Measurements from ENCODE around the gene SIRPD.
"Not testable (repeated sequence)": the region's sequence is repeated elsewhere in the genome, so short reads cannot be mapped to it uniquely, and the experiment has no call there.

Gene SIRPD

DNA sequence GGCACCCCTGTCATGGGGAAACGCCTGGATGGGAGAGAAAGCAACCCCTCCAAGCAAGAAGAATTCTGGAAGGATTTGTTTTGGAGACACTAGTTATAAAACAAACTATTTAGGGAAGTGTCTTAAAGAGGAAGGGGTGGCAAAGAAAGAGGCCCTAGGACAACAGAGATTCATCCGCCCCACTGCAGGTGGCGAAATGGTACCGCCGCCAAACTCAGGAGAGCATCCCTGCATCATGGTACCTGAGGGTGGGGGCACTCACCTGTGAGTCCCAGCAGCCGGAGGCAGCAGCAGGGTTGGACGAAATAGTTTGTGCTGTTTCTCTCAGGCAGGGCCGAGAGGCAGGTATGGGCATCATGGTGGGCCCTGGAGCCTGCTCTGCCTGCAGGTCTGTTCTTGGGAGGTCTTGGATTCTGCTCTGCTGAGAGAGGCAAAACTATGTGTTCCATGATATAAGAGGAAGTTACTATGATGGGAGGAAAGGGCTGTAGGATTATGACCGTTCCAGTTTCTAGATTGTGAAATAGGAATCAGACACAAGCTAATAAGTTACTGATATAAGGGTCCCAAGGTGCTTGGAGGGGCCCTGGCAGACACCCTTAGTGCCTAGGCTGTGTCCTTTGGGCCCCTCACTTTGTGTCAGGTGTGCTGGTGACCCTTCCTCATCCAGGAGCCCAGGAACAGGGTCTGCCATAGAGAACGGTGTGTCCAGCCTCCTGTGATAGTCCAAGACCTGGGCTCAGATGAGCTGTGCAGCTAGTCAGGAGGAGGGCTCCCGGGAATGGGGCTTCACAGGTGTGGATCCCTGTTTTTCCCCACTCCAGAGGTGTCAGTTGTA, 20.4 kb downstream of the SIRPD start:
- DNase-seq = no peak

DNA sequence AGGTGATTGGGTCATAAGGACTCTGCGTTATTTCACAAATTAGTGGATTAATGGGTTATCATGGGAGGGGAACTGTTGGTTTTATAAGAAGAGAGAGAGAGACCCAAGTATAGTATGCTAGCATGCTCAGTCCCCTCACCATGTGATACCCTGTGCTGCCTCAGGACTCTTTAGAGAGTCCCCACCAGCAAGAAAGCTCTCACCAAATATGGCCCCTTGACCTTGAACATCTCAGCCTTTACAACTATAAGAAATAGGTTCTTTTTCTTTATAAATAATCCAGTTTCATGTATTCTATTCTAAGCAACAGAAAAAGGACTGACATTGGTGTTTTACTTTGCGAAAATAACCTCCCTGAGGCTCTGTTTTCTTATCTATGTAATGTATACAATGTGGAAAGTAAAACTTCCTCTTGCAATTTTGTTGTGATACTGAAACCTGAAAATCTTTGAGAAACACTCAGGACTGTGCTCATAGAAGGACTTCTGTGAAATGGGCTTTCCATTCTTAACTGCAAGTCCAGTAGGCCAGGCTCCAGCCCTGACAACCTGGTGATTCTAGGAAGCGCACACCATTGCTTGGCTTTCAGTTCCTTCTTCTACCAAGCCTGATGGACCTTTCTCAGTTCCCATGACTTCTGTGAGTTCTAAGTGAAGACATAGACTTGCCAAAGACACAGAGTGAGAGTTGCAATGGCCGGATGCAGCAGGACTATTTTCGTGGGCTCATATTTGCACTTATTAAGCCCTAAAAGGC, 21.9 kb downstream of the SIRPD start:
- DNase-seq = no peak

DNA sequence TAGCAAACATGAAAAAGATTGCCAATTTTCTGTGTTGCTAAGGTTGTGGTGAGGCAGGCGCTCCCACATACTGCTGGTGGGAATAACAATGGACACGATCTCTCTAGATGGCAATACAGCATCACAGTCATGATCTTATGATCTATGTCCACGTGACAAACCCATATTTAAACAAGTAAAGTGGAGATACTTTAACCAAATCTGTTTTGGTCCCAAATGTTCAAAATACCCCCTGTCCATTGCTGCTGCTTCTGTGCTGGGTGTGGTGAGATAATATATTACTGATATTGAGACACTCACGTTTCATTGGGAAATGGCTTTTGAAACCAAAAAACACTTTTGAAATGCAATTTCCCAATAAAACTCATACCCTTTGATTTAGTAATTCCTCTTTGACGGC, 23.0 kb downstream of the SIRPD start:
- DNase-seq = no peak

DNA sequence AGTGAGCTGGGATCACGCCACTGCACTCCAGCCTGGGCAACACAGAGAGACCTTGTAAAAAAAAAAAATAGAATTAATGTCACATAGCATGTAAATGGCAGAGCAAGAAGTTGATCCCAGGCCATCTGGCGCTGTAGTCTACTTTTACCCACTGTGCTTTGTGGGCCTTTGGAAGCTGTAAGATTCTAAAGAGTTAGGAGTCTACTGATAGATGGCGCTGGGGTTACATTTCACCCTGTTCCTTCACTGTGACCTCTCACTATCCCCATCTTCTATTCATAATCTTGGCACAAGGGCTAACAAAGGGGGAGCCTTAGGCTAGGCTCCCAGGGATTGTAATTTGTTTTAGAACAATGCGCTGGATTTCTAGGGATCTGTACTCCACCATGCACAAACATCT, 24.4 kb downstream of the SIRPD start:
- DNase-seq = no peak

DNA sequence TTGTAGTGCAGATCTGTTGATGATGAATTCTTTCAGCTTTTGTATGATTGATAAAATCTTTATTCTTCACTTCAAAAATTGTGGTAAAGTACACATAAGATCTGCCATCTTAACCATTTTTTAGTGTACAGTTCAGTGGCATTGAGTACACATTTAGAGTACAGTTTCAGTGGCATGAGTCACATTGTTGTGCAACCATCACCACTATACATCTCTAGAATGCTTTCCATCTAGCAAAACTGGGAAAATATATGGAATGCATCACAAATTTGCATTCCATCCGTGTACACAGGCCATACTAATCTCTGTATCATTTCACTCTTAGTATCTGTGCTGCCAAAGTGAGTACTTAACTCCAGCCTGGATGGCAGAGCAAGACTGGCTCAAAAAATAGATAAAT, 28.7 kb downstream of the SIRPD start:
- no peak for DNase-seq

DNA sequence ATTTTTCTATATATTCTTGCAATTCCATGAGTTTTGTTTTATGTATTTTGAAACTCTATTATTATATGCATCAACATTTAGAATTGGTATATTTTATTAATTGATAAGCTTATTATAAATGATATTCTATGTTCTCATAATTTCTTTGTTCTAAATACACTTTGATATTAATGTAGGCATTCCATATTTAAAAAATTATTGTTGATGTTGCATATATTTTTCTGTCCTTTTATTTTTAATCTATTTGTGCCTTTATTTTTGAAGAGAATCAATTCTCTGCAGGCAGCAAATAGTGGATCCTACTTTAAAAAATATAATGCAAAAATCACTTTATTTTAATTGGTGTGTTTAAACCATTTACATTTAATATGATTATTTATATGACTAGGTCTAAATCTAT, 29.6 kb downstream of the SIRPD start:
- DNase-seq = no peak

DNA sequence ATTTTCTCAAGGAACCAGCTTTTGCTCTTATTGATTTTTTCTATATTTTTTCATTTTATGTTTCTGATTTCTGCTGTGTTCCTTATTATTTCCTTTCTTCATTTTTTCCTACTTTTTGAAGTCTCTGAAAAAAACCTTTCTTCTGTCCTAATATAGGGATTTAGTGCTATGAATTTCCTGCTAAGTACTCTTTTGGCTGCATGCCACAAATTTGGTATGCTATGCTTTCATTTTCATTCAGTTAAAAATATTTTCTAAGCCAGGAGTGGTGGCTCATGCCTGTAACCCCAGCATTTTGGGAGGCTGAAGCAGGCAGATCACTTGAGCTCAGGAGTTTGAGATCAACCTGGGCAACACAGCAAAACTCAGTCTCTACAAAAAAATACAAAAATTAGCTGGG, 30.6 kb downstream of the SIRPD start:
- DNase-seq = no peak

DNA sequence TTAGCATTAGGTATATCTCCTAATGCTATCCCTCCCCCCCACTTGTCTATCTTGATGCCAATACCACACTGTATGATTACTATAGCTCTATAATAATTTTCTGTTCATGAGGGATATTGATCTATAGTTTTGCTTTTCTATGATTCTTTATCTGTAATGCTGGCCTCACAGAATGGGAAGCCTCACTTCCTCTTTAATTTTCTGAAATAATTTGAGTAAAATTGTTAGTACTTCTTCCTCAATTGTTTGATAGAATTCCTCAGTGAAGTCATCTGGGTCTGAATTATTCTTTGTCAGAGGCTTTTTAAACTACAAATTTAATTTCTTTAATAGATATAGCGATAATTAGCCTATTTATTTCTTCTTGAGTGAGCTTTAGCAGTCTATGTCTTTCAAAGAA, 31.2 kb downstream of the SIRPD start:
- no peak for DNase-seq

DNA sequence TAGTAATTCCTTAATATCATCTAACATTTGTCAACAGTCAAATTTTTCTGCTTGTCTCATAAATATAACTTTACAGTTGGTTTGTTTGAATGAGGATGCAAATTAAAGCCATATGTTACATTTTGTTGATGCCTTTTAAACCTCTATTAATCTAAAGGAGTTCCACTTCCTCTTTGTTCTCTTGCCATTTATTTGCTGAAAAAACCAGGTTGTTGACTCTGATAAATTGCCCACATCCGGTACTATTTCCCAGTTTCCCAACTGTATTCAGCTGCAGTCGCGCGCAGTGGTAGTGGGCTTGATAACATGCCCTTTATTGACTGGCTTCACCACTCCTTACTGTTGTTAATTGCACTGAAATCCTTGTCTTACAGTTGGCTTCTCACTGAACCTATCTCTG, 33.5 kb downstream of the SIRPD start:
- DNase-seq = no peak

DNA sequence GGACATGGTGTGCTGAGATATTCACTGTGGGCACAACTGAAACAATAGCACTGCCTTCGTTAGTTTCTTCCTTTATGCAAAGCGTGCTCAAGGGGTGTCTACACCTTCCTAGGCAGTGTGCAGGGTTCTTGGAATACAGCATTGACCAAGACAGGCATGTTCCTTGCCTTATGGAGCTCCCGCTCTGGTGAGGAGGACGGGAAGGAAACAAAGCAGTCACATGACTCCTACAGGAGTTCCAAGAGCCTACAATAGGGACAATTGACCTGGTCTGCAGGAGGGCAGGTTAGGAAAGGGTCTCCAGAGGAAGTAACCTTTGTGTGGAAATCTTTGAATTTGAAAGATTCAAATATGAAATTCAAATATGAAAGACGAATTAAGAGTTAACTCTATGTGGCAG, 40.5 kb downstream of the SIRPD start:
- no peak for DNase-seq

DNA sequence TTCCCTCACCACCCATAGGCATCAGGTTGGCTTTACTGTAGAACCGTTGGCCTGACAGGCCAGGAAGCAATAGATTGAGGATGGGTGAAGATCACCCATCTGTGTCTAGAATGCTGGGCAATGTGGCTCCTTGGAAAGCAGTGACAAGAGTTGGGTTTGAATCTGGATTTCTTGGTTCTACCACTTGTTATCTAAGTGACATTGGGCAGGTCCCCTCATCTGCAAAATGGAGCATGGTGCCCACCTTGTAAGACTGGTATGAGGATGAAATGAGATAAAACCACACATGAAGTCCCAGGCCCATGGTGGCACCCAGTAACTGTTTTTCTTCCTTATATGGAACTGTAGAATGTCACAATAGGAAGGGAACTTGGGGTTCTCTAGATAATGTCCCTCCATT, 43.7 kb downstream of the SIRPD start:
- DNase-seq = no peak

DNA sequence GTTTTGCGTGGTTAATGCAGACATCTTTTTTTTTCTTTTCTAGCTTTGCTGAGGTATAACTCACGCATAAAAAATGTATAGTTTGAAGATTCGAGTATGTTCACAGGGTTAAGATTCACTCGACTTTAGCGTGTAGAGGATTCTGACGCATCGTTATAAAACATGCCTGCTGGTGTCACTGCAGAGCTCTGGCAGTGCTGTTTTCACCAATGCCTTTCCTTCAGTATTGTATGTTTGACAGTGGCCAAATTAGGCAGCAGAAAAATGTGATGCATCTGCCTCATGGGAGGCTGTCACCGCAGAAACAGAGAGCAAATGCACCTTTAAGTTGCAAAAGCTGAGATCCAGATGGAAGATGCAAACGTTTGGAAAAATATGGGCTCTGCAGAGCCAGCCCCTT, 48.3 kb downstream of the SIRPD start:
- no peak for DNase-seq

DNA sequence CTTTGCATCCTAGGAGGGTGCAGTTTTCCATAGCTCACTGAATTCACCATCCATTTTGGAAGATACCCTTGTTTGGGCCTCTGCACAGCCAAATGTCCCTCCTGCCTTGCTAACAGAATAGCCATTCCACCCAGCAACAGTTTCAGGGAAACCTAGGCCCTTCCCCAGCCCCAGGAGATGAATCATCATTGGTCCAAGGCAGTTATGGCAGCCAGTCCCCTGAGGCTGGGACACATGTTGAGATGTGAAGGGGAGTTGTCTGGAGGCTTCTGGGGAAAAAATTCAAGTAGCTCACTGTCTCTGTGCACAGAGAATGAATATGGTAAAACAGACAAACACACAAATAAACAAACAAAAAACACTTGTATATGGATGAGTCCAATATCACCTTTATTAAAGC, 48.9 kb downstream of the SIRPD start:
- no peak for DNase-seq

DNA sequence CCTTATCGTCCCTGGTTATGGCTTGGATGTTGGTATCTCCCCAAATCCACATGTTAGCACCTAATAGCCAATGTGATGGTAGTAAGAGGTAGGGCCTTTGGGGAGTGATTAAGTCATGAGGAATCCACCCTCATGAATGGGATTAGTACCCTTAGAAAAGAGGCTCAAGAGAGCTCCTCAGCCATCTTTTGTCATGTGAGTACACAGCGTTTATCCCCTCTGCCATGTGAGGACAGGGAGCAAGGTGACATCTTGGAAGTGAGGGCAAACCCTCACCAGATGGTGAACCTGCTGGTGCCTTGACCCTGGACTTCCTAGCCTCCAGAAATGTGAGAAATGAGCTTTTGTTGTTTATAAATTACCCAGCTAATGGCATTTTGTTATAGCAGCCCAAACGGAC, 50.2 kb downstream of the SIRPD start:
- no peak for DNase-seq

DNA sequence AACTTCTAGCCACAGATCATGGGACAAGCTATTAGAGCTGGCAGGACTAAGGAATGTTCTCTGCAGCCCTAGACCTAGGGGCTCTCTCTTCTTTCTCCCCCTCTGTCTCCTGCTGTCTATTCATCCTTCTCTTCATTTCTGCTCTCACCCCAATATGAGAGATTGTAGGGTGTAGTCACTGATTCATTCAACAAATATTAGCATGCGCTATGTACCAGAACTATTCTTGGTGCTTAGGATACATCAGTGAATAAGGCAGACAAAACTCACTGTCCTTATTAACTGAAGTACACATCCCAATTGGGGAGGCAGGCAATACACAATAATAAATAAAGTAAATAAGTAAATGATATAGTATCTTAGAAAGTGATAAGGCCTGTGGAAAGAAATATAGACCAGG, 51.6 kb downstream of the SIRPD start:
- DNase-seq = no peak

DNA sequence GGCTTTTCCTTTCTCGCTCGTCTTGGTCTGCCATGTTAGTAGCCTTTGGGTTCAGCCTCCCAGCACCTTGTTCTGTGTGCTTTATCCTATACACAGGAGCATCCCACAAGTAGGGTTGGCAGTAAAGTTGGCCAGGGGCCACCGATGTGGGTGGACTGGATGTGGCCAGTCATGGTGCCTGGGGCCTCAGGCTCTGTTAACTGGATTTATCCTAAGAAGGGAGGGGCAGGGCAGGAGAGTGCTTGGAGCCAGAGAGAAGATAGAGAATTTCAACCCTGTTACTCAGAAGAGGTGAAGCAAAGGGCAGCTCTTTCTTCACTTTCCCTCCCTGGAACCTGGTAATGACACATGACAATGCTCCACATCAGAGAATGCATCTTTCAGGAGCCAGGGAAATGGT, 52.1 kb downstream of the SIRPD start:
- DNase-seq = no peak

DNA sequence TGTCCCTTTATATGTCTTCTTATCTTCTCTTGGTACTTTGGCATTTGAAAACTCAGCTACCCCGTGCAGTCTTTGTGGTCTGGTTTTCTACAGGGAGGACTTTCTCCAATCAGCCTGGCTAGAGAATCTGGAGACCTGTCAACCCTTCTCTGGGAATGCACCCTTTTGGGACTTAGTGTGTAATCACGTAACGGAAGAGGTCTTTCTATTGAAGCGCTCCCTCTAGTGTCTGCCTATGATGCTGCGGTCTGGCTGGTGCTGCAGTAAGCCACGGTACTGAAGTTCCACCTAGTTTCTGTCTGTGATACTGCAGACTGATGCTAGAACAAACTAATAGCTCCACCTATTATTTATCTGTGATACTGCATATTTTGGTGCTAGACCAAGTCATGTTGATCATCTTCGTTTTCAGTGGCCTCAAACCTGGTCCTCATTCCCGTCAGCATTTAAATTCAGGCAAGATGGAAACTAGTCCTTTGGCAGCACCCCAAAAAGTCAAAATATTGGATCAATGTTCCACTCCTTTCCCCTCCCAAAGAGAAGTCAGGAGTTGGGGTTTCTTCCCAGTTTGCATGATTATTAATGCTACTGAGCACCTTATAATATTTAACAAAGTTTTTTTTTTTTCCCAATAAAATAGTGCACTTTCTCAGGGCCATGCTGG, 53.8 kb downstream of the SIRPD start:
- peak; percentile 18 to 60 for DNase-seq

DNA sequence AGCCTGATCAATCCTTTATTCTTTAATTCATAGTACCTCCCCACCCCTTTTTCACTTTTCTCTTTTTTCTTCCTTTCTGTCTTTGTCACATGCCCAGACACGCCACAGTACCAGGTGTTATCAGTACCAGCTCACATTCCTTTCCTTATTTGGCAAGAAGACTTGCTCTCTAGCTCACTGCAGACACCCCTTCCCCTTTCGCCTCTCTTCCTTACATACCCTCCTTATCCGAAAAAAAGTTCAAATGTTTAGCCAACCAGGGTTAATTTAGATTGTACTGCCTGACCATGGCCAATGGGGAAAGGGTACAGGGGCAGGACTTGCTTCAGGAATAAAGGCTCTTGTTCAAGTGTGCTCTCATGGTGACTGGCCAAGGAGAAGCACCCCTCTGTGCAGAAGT, 57.0 kb downstream of the SIRPD start:
- no peak for DNase-seq

DNA sequence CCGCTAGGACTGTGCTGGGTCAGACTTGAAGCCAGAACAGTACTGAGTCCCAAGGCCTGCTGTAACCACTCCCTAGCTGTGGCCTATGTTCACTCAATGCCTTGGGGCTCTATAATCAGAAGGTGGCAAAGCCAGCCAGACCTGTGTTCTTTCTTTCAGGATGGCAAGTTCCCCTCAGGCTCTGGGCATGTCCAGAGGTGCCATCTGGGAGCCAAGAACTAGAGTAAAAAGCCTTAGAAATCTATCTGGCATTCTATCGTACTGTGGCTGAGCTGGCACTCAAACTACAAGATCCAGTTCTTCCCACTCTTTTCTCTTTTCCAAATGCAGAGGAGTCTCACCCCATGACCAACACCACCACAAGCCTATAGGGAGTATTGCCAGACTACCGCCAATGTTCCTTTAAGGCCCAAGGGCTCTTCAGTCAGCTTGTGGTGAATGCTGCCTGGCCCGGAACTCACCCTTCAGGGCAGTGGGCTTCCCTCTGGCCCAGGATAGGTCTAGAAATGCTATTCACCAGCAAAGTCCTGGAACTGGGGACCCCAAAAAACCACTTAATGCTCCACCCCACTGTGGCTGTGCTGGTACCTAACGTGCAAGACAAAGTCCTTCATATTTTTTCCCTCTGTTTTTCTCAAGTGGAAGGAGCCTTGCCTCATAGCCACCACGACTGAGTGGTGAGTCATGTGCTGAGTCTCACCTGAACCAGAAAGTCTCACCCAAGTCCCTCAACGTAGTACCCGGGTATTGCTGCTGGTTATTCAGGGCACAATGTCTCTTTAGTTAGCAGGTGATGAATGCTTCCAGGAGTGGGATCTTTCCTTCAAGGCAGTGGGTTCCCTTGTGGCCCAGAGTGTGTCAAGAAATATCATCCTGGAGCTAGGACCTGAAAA, 57.7 kb downstream of the SIRPD start:
- DNase-seq = no peak

DNA sequence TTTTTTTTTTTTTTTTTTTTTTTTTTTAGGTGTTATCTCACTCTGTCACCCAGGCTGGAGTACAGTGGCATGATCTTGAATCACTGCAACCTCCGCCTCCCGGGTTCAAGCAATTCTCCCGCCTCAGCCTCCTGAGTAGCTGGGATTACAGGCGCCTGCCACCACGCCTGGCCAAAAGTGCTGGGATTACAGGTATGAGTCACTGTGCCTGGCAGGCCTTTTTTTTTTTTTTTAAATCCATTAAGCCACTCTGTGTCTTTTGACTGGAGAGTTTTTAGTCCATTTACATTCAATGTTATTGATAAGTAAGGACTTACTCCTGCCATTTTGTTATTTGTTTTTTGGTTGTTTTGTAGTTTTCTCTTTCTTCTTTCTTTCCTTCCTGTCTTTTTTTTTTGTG, 60.1 kb downstream of the SIRPD start:
- DNase-seq = not testable (repeated sequence)

DNA sequence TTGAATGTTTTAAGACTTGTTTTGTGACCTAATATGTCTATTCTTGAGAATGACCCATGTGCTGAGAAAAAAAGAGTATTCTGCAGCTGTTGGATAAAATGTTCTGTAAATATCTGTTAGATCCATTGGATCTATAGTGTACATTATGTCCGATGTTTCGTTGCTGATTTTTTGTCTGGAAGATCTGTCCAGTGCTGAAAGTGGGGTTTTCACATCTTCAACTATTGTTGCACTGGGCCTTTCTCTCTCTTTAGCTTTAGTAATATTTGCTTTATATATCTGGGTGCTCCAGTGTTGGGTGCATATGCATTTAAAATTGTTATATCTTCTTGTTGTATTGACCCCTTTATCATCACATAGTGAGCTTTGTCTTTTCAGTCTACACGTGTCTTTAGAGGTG, 60.6 kb downstream of the SIRPD start:
- no peak for DNase-seq

DNA sequence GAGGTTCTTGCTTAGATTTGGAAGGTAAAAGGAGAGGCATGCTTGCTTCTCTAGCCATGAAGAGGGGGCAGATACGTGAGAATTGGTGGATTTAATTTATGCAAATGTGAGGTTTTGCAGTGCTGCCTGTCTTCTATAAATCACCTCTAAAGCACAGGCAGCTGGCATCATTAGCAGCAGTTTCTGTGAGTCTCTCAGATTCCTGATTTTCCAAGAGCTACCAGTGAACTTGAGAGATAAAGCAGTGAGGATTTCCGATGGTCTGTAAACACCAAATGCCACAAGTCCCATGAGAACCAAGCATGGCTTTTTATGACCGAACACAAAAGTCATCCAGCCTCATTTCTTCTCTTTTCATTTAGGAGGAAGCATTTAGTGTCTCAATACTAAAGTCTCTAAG, 63.1 kb downstream of the SIRPD start:
- no peak for DNase-seq

DNA sequence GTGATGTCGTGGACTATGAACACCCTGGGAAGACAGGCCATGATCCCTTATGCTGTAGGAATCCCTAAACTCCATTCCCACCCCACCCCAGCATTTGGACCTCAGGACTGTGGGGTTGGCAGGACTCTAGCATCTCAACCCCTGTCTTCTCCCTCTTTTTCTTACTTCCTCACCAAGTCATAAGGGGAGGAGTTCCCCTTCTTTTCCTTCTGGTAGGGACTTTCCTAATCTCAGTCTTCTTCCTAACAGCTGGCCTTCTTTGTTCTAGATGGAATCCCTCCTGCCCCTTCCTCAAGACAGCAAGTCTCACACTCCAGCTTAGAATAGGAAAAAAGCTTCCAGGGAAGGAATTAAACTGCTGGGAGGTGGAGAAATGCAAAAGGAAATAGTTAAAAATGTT, 64.0 kb downstream of the SIRPD start:
- DNase-seq = no peak
